Ectodermal cell (in vitro differentiated cells): ENCODE results near the gene KRTAP5-9.
A peak's percentile ranks its signal among the peaks of the same experiment; 100 is the strongest.
"Not testable (repeated sequence)": the region's sequence is repeated elsewhere in the genome, so short reads cannot be mapped to it uniquely, and the experiment has no call there.

Source experiments
- H3K27ac ChIP-seq: 2 replicates; pipeline ENCODE4 v1.7.0; 2013; ENCODE audit warnings: mild to moderate bottlenecking, low read depth, low read length; ENCODE audit not compliant: insufficient read depth, poor library complexity, severe bottlenecking
- H3K27me3 ChIP-seq: 2 replicates; pipeline ENCODE4 v1.7.0; 2013; ENCODE audit warnings: mild to moderate bottlenecking, low read length; ENCODE audit not compliant: insufficient read depth, control insufficient read depth, poor library complexity, severe bottlenecking
- H3K36me3 ChIP-seq: one replicate; pipeline ENCODE4 v1.7.0; 2013; ENCODE audit warnings: low read length; ENCODE audit not compliant: control insufficient read depth, insufficient read depth
- H3K4me1 ChIP-seq: one replicate; pipeline ENCODE4 v1.7.0; 2013; ENCODE audit warnings: low read length; ENCODE audit not compliant: control insufficient read depth, insufficient read depth
- H3K4me3 ChIP-seq: 2 replicates; pipeline ENCODE4 v1.7.0; 2013; ENCODE audit warnings: low read depth, low read length, control low read depth; ENCODE audit not compliant: insufficient read depth
- H3K9me3 ChIP-seq: 2 replicates; pipeline ENCODE4 v1.7.0; 2013; ENCODE audit warnings: mild to moderate bottlenecking, low read length, moderate library complexity; ENCODE audit not compliant: control insufficient read depth
- WGBS, 2 experiments: methylation state at CpG; one replicate each; pipeline ENCODE4 v1.1.7; 2013; ENCODE audit warnings: missing lambda C conversion rate in 2 of 2; 5-methylcytosine and 5-hydroxymethylcytosine counted together

Gene KRTAP5-9

GRCh38 chr11:71582309-71582895 lies 34.2 kb downstream of the KRTAP5-9 start, which contains the start of gene KRTAP5-11:
KRTAP5-11 (minus strand) TSS chr11:71582875; CDS start chr11:71582837, 38 bp downstream.
- no peak within 1 kb of the TSS for H3K4me3 ChIP-seq
- WGBS, 2 experiments = 88 to 94% methylated on average over 3 of the region's 3 CpGs
- no peaks in the 10 kb centered on the region for H3K27me3 ChIP-seq

GRCh38 chr11:71582969-71583368 lies 34.7 kb downstream of the KRTAP5-9 start:
- H3K27me3 ChIP-seq, H3K9me3 ChIP-seq: not testable (repeated sequence)
- 92 to 98% methylated on average over 2 of the region's 2 CpGs for WGBS, 2 experiments

More at GRCh38 chr11:71582309-71582895, 34.2 kb downstream of the KRTAP5-9 start, which contains the start of gene KRTAP5-11:
- H3K4me1 ChIP-seq = no peaks in the 10 kb centered on the region
- no peaks in the 10 kb centered on the region for H3K36me3 ChIP-seq
- no peaks in the 10 kb centered on the region for H3K9me3 ChIP-seq
- no peak within 1 kb of the TSS for H3K27ac ChIP-seq

DNA sequence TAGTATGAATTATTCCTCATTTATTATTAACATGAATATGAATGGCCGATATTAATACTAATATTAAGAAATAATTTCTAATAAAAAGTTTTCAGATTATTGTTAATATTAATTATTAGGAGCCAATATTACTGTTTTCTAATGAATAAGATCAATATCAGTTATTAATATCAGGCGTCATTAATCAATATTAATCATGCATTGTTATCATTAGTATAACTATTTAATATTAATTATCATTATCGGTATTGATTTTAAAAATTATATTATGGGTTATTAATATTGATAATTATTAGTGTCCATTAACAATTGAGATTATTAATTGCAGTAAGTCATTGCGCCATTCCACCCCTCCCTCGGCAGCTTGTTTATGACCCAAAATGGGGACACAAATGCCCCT lies 37.5 kb downstream of the KRTAP5-9 start:
- not testable (repeated sequence) for H3K27ac ChIP-seq, H3K9me3 ChIP-seq, H3K36me3 ChIP-seq, H3K4me3 ChIP-seq, H3K27me3 ChIP-seq, H3K4me1 ChIP-seq
- 97% methylated on average over 2 of the region's 5 CpGs for WGBS, 2 experiments

More at GRCh38 chr11:71582969-71583368, 34.7 kb downstream of the KRTAP5-9 start:
- not testable (repeated sequence) for H3K27ac ChIP-seq, H3K4me1 ChIP-seq, H3K4me3 ChIP-seq, H3K36me3 ChIP-seq

DNA sequence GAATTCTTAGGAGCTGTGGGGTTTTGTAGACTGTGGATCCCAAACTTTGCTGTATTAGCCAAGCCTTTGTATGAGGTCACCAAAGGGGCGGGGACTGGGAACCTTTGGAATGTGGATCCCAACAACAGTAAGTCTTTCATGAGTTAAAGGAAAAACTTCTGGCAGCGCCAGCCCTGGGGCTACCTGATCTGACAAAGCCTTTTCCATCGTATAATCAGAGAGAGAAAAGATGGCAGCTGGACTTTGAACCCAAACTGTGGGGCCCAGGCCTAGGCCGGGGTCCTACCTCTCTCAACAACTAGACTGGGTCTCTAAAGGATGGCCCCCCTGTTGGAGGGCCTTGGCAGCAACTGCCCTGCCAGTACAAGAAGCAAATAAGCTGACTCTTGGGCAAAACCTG lies 40.1 kb downstream of the KRTAP5-9 start:
- H3K9me3 ChIP-seq, H3K27me3 ChIP-seq, H3K4me3 ChIP-seq, H3K36me3 ChIP-seq, H3K4me1 ChIP-seq: not testable (repeated sequence)
- WGBS, 2 experiments = 63 to 66% methylated on average over 4 of the region's 4 CpGs
- H3K27ac ChIP-seq = peak overlapping the region; percentile 26

- H3K4me1 ChIP-seq, H3K27me3 ChIP-seq, H3K36me3 ChIP-seq, H3K4me3 ChIP-seq, H3K9me3 ChIP-seq: not testable (repeated sequence)
- WGBS, 2 experiments = 60 to 61% methylated on average over 10 of the region's 11 CpGs
- H3K27ac ChIP-seq = peak overlapping the region; percentile 26
Measured at GRCh38 chr11:71588822-71589545, 40.8 kb downstream of the KRTAP5-9 start.

GRCh38 chr11:71589546-71589920 lies 41.3 kb downstream of the KRTAP5-9 start:
- H3K27ac ChIP-seq, H3K27me3 ChIP-seq, H3K4me3 ChIP-seq, H3K9me3 ChIP-seq, H3K36me3 ChIP-seq, H3K4me1 ChIP-seq: not testable (repeated sequence)
- 78% methylated on average over 8 of the region's 8 CpGs for WGBS, 2 experiments
